NB4 (cell line): ENCODE data around the gene FTSJ3.

Experiments
- MYC ChIP-seq: IDR thresholded peaks from 2 replicates; pipeline ENCODE4 v1.6.1; 2011; ENCODE audit warnings: low read depth, low read length
- POLR2A ChIP-seq: IDR thresholded peaks from 2 replicates; pipeline ENCODE4 v1.6.1; 2011; ENCODE audit warnings: mild to moderate bottlenecking; ENCODE audit not compliant: insufficient read length; ENCODE audit errors: extremely low read depth
- TF ChIP-seq, protein P1 (sequence below): IDR thresholded peaks from one replicate; pipeline ENCODE4 v1.5.1; 2012; ENCODE audit warnings: low read depth, low read length
- TF ChIP-seq, protein P2 (sequence below): IDR thresholded peaks from 2 replicates; pipeline ENCODE4 v1.6.1; 2011; ENCODE audit warnings: low read depth, low read length

DNA sequence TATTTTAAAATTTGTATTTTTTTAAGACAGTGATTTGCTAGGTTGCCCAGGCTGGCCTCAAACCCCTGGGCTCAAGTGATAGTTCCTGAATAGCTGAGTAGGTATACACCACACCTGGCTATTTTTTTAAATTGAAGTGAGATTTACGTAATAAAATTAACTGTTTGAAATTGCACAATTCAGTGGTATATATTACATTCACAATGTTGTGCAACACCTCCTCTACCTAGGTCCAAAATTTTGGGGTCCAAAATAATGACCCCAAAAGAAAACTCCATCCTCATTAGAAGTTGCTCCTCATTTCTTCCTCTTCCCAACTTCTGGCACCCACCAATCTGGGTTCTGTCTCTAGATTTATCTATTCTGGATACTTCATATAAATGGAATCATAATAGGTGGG is 18.0 kb upstream of the FTSJ3 start:
- TF ChIP-seq, protein P1, sequence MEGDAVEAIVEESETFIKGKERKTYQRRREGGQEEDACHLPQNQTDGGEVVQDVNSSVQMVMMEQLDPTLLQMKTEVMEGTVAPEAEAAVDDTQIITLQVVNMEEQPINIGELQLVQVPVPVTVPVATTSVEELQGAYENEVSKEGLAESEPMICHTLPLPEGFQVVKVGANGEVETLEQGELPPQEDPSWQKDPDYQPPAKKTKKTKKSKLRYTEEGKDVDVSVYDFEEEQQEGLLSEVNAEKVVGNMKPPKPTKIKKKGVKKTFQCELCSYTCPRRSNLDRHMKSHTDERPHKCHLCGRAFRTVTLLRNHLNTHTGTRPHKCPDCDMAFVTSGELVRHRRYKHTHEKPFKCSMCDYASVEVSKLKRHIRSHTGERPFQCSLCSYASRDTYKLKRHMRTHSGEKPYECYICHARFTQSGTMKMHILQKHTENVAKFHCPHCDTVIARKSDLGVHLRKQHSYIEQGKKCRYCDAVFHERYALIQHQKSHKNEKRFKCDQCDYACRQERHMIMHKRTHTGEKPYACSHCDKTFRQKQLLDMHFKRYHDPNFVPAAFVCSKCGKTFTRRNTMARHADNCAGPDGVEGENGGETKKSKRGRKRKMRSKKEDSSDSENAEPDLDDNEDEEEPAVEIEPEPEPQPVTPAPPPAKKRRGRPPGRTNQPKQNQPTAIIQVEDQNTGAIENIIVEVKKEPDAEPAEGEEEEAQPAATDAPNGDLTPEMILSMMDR = no peak
- TF ChIP-seq POLR2A (no peak), MYC (no peak)
- TF ChIP-seq, protein P2, sequence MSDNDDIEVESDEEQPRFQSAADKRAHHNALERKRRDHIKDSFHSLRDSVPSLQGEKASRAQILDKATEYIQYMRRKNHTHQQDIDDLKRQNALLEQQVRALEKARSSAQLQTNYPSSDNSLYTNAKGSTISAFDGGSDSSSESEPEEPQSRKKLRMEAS = no peak
